Esophagus (tissue), 2 donors: ENCODE data around the gene TAL1. TPM values are rescaled to one million over a fixed set of nuclear protein-coding genes. Genes with fewer than 3 reads are reported as not detected.

Experiments used
- H3K27ac ChIP-seq, 2 donors: one replicate each; pipeline ENCODE4 v1.5.1; 2013; ENCODE audit warnings: low read depth in 2 of 2, mild to moderate bottlenecking in 2 of 2, inconsistent platforms in 1 of 2, low read length in 1 of 2, moderate library complexity in 1 of 2
- H3K27me3 ChIP-seq, 2 donors: one replicate each; pipeline ENCODE4 v1.6.1; 2013; ENCODE audit warnings: low read length in 2 of 2, control low read depth in 1 of 2, mild to moderate bottlenecking in 1 of 2; ENCODE audit not compliant: insufficient read depth in 2 of 2, control insufficient read depth in 1 of 2
- H3K36me3 ChIP-seq, 2 donors: one replicate each; pipeline ENCODE4 v1.6.1; 2013; ENCODE audit warnings: low read length in 1 of 2; ENCODE audit not compliant: control insufficient read depth in 2 of 2, insufficient read depth in 2 of 2
- H3K4me1 ChIP-seq, 2 donors: one replicate each; pipeline ENCODE4 v1.6.1; 2013; ENCODE audit warnings: low read length in 1 of 2; ENCODE audit not compliant: control insufficient read depth in 2 of 2, insufficient read depth in 2 of 2
- H3K4me3 ChIP-seq, 2 donors: one replicate each; pipeline ENCODE4 v1.5.1; 2013; ENCODE audit warnings: low read length in 2 of 2, mild to moderate bottlenecking in 2 of 2, low read depth in 1 of 2, moderate library complexity in 1 of 2
- H3K9me3 ChIP-seq, 2 donors: one replicate each; pipeline ENCODE4 v1.6.1; 2013; ENCODE audit warnings: mild to moderate bottlenecking in 2 of 2, low read depth in 1 of 2, low read length in 1 of 2, moderate library complexity in 1 of 2; ENCODE audit not compliant: control insufficient read depth in 2 of 2, insufficient read depth in 1 of 2
- WGBS, 2 donors: extraction: QIAGEN DNeasy Blood & Tissue Kit; methylation state at CpG; one replicate each; pipeline ENCODE4 v1.1.7; 2013; 5-methylcytosine and 5-hydroxymethylcytosine counted together
- polyA plus RNA-seq, 2 donors: library from polyadenylated mRNA; stranded (reverse); fragments of 200-250 nt; gene quantifications; one replicate each; pipeline ENCODE4 v1.2.3, GENCODE V29; 2013
- donor health status: healthy with polysubstance abuse.
- donor health status: Bipolar disorder and iron deficiency.

The TAL1 gene
- polyA plus RNA-seq, 2 donors = 0.82 to 1.1 TPM

DNA sequence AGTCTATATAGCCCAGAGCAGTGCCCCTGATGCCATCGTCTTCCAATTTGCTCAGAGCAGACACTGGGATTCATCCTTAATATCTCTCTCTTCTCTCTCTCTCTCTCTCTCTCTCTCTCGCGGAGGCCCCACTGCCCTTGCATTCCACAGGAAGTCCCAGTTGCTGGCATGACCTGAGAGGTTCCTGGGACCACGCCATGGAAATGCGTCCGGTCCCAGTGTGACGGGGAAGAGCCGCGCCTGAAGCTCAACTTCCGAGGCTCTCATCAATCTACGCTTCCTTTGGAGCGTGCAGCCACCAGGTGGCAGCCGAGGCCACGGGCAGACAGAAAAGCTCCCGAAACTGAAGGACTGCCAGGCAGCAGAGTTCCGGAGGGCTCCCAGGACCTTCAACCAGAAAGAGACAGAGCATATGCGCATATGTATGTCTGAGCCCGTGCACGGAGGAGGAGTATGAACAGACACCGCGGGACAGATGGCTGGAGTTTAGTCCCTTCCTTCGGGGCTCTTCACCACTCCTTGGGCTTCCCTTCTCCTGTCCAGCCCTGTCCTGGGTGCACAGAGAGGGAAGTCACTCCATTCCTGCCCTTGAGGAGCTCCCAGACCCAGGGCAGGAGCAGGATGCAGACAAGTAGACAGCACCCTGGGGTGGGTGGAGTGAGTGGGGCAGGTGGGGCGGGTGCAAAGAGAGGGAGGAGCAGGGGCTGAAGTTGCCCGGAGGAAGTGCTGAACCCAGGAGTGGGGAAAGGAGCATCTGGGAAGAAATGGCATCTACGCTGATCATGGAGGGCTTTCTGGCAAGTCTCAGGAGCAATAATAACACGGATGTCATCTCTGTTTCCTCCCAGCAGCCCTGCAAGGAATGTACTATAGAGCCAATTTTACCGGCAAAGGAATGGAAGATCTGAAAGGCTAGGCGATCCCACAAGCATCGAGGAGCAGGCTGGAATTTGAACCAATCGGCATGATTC lies 52.7 kb downstream of the TAL1 start:
- Histone ChIP-seq H3K4me3 (peak overlapping the region; percentile 12 to 23), H3K9me3 (no peaks in the 10 kb centered on the region), H3K4me1 (peaks cover 2 to 9% of the 10 kb centered on the region in 2 donors), H3K27ac (peak overlapping the region in 1 of 2 donors; percentile 44), H3K36me3 (peaks cover 0 to 3% of the 10 kb centered on the region in 2 donors), H3K27me3 (no peaks in the 10 kb centered on the region)
- WGBS, 2 donors = 4 to 7% methylated on average over 28 to 30 of the region's 30 CpGs

DNA sequence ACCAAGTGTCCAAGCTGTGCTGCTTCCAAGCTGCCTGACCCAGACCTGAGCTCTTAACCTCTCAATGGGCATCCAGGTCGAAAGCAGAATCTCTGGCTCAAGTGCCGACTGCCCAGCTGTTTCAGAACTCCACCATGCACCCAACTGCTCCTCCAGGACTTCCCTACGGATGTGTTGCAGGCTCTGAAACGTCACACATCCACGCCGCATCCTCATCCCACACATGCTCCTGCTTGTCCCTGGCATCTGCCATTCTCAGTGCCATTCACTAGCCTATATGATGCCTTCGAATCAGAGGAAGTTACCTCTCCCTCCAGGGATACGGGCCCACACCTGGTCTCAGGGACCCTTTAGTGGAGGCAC lies 53.4 kb downstream of the TAL1 start:
- H3K36me3 ChIP-seq = peaks cover 0 to 3% of the 10 kb centered on the region in 2 donors
- no peak overlapping the region for H3K4me3 ChIP-seq
- H3K27ac ChIP-seq = no peak overlapping the region
- WGBS, 2 donors = 67 to 72% methylated on average over 8 of the region's 8 CpGs
- no peaks in the 10 kb centered on the region for H3K9me3 ChIP-seq
- H3K4me1 ChIP-seq = peaks cover 2 to 9% of the 10 kb centered on the region in 2 donors
- H3K27me3 ChIP-seq = no peaks in the 10 kb centered on the region

DNA sequence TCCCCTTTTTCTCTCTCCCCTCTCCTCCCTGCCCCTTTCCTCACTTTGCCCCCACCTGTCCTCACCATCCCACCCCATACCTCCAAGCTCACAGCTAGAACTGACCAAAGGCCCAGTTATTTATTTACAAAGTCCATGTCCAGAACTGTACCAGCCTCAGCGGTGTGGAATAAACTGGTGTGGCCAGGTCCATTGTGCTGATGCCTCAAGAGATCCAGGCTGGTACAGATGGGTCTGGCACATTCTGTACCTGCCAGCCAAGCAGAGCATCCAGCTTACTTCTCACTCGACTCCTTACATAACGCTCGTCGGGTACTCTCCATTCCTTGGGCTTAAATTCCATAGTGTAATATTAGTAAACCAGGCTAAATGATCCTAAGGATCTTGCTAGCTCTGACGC lies 54.0 kb downstream of the TAL1 start:
- 76 to 83% methylated on average over 6 of the region's 6 CpGs for WGBS, 2 donors
- H3K36me3 ChIP-seq = peaks cover 0 to 2% of the 10 kb centered on the region in 2 donors
- no peaks in the 10 kb centered on the region for H3K27me3 ChIP-seq
- H3K27ac ChIP-seq = no peak overlapping the region
- H3K9me3 ChIP-seq = no peaks in the 10 kb centered on the region
- no peak overlapping the region for H3K4me3 ChIP-seq
- peaks cover 2 to 9% of the 10 kb centered on the region in 2 donors for H3K4me1 ChIP-seq

DNA sequence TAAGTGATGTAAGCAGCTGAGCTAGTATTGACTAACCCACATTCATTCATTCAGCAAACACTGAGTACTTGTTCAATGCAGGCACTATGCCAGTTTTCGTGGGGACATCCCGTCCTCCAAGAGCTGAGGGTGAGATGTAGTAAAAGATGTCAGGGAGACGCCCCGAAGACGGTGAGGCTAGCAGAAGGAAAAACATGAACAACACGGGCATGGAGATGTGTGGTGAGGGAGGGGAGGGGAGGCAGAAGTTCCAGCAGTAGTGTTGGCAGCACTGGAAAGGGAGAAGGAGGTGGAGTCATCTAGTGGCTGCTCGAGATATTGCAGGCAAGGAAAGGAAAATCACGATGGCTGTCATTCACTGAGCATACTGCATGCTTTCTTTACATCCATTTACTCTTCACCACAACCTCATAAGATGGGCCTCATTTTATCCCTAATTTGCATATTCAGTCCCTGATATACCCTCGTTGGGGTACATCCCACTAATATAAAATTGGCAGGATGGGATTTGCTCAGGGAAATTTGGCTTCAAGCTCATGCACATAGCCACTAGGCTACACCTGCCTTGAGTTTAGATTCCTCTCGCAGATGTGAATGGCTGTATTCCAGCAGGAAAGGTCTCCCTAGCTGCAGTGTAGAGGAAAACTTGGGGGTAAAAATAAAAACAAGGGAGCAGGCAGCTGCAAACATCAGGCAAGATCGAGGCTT lies 56.6 kb downstream of the TAL1 start:
- Histone ChIP-seq H3K4me3 (no peak overlapping the region), H3K4me1 (peaks cover 2 to 7% of the 10 kb centered on the region in 2 donors), H3K27me3 (no peaks in the 10 kb centered on the region), H3K36me3 (peaks cover 0 to 2% of the 10 kb centered on the region in 2 donors), H3K27ac (no peak overlapping the region), H3K9me3 (no peaks in the 10 kb centered on the region)
- 16% methylated on average over 11 of the region's 11 CpGs for WGBS, 2 donors

DNA sequence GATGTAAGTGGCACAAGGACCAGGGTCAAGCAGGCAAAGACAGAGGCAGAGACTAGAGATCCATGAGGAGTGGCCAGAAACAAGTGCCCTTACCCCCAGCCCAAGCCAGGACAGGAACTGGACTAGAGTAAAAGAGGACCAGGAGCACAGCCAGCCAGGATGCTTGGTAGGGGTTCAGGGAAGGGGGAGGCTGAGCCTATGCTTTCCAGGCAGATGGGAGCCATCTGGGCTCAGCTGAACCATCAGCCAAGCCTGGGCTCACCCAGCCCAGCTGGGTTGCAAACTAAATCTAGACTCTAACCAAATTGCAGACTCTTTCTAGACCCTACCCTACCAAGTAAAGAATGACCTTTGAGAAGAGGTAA lies 57.4 kb downstream of the TAL1 start:
- H3K27ac ChIP-seq = no peak overlapping the region
- H3K27me3 ChIP-seq = no peaks in the 10 kb centered on the region
- peaks cover 2 to 7% of the 10 kb centered on the region in 2 donors for H3K4me1 ChIP-seq
- H3K36me3 ChIP-seq = peaks cover 0 to 2% of the 10 kb centered on the region in 2 donors
- no peak overlapping the region for H3K4me3 ChIP-seq
- H3K9me3 ChIP-seq = no peaks in the 10 kb centered on the region

DNA sequence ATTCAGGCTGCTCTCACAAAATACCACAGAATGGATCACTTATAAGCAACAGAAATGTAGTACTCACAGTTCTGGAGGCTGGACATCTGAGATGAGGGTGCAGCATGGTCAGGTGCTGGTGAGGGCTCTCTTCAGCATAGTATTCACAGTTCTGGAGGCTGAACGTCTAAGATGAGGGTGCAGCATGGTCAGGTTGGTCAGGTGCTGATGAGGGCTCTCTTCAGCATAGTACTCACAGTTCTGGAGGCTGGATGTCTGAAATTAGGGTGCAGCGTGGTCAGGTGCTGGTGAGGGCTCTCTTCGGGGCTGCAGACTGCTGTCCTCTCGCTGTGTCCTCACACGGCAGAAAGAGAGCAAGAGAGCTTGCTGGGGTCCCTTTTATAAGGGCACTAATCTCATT lies 59.2 kb downstream of the TAL1 start:
- H3K4me3 ChIP-seq = no peak overlapping the region
- 83 to 90% methylated on average over 5 of the region's 5 CpGs for WGBS, 2 donors

More for the DNA sequence above, 59.2 kb downstream of the TAL1 start:
- Histone ChIP-seq H3K9me3 (no peaks in the 10 kb centered on the region), H3K4me1 (peaks cover 2% of the 10 kb centered on the region in 2 donors), H3K27ac (no peak overlapping the region), H3K27me3 (no peaks in the 10 kb centered on the region), H3K36me3 (peaks cover 0 to 2% of the 10 kb centered on the region in 2 donors)

Other genes starting within 250 kb of the TAL1 start
- gene CYP4X1, start 208.6 kb downstream of the TAL1 start, polyA plus RNA-seq = 10 to 100 TPM; 12.0 to 15.3 TPM
- under 1 TPM; 0.20 to 0.73 TPM for gene CYP4Z1, start 165.0 kb downstream of the TAL1 start, polyA plus RNA-seq
- gene CYP4A22, start 94.8 kb downstream of the TAL1 start, polyA plus RNA-seq = under 1 TPM in 1 of 2 donors, not detected in 1; 0.02 TPM
- gene PDZK1IP1, start 42.2 kb downstream of the TAL1 start, polyA plus RNA-seq = 100 to 1,000 TPM; 126 to 148 TPM
- gene STIL, start 81.9 kb upstream of the TAL1 start, polyA plus RNA-seq = 1 to 10 TPM; 1.6 to 2.4 TPM
- 100 to 1,000 TPM in 1 of 2 donors, 10 to 100 TPM in 1; 81.2 to 105 TPM for gene CMPK1, start 101.6 kb upstream of the TAL1 start, polyA plus RNA-seq
- not detected for gene FOXE3, start 184.1 kb upstream of the TAL1 start, polyA plus RNA-seq
- gene FOXD2, start 205.8 kb upstream of the TAL1 start, polyA plus RNA-seq = under 1 TPM in 1 of 2 donors, not detected in 1; 0.01 TPM